GM06990 (cell line): Measurements from ENCODE around the gene NHERF1.

Source experiments
- DNase-seq: peaks from one replicate; pipeline ENCODE4 v3.0.0-alpha.2; 2011; ENCODE audit not compliant: insufficient read length; ENCODE audit errors: extremely low read depth
- H3K27me3 ChIP-seq: replicated peaks from 2 replicates; pipeline ENCODE4 v1.6.0; 2011; ENCODE audit warnings: low read length; ENCODE audit not compliant: control insufficient read depth, insufficient read depth
- H3K36me3 ChIP-seq: 2 replicates; pipeline ENCODE4 v1.5.1; 2011; ENCODE audit warnings: low read length; ENCODE audit not compliant: control insufficient read depth, insufficient read depth
- H3K4me3 ChIP-seq: replicated peaks from 2 replicates; pipeline ENCODE4 v1.5.1; 2011; ENCODE audit warnings: low read depth, mild to moderate bottlenecking, control low read depth, low read length
- CTCF ChIP-seq: IDR thresholded peaks from 2 replicates; pipeline ENCODE4 v1.5.1; 2011; ENCODE audit warnings: low read length, control low read depth, mild to moderate bottlenecking, inconsistent platforms; ENCODE audit not compliant: insufficient read depth, poor library complexity, severe bottlenecking

The NHERF1 gene

GRCh38 chr17:74773414-74773813 is 25.0 kb downstream of the NHERF1 start:
- DNase-seq: no peak
- Histone ChIP-seq H3K27me3 (no peaks in the 10 kb centered on the region), H3K4me3 (no peak overlapping the region), H3K36me3 (peaks cover 27% of the 10 kb centered on the region)
- no peak for TF ChIP-seq CTCF

- Histone ChIP-seq H3K4me3 (no peak overlapping the region), H3K27me3 (no peaks in the 10 kb centered on the region), H3K36me3 (peaks cover 27% of the 10 kb centered on the region)
- TF ChIP-seq CTCF: no peak
- DNase-seq: no peak
These were observed 25.5 kb downstream of the NHERF1 start for GRCh38 chr17:74773871-74774286.

- peaks cover 25% of the 10 kb centered on the region for H3K36me3 ChIP-seq
- H3K4me3 ChIP-seq: peak overlapping the region; percentile 91
- no peak for TF ChIP-seq CTCF
- no peaks in the 10 kb centered on the region for H3K27me3 ChIP-seq
- no peak for DNase-seq
These were observed 27.1 kb downstream of the NHERF1 start for GRCh38 chr17:74775409-74776043.

- no peaks in the 10 kb centered on the region for H3K27me3 ChIP-seq
- no peak for TF ChIP-seq CTCF
- peak within 1 kb of the TSS; percentile 91 for H3K4me3 ChIP-seq
- peaks cover 20% of the 10 kb centered on the region for H3K36me3 ChIP-seq
- DNase-seq: peak; percentile 98
These were observed 27.9 kb downstream of the NHERF1 start, which contains the start of gene NAT9 for GRCh38 chr17:74776044-74776962. TSS of gene NAT9 (minus strand) at chr17:74776345. CDS start at chr17:74775698, 647 bp downstream.

- Histone ChIP-seq H3K36me3 (peaks cover 15% of the 10 kb centered on the region), H3K27me3 (no peaks in the 10 kb centered on the region), H3K4me3 (peak overlapping the region; percentile 91)
- TF ChIP-seq CTCF: no peak
- no peak for DNase-seq
These were observed 28.6 kb downstream of the NHERF1 start for GRCh38 chr17:74776990-74777389.
